HG03196 (cell line): ENCODE measurements around the gene XPA.
A peak's percentile ranks its signal among the peaks of the same experiment; 100 is the strongest.
"Not testable (repeated sequence)": the region's sequence is repeated elsewhere in the genome, so short reads cannot be mapped to it uniquely, and the experiment has no call there.

Experiments used
- ATAC-seq: cut with Tn5 transposase; IDR thresholded peaks from one replicate; pipeline ENCODE4 v1.9.1; 2021; ENCODE audit not compliant: unreplicated experiment

XPA gene

DNA sequence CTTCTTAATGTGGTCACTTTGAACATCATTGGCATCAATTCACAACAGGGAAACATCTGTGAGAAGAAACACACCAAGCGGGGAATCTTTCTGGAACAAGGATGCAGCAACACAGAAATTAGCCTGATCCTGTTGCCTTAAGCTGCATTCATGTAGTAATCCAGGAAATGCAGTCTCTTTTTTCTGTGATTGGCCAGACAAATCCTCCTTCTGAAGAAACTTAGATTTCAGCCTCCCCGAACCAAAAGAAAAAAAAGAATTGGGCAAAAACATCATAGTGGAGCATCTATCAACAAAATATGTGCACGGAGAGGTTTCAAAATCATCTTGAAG, 7.2 kb upstream of the XPA start:
- no peak for ATAC-seq

- no peak for ATAC-seq
These were observed 6.6 kb upstream of the XPA start for GRCh38 chr9:97703437-97704344.

- ATAC-seq, result not testable (repeated sequence)
These were observed 2.7 kb upstream of the XPA start for GRCh38 chr9:97699824-97700223.

DNA sequence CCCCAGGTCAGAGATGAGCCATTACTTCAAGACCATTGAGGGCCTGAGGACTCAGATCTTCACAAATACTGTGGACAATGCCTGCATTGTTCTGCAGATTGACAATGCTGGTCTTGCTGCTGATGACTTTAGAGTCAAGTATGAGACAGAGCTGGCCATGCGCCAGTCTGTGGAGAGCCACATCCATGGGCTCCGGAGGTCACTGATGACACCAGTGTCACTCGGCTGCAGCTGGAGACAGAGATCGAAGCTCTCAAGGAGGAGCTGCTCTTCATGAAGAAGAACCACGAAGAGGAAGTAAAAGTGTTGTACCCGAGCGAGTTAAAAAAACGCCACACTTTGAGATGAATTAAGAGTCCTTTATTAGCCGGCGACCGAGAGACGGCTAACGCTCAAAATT, 2.1 kb upstream of the XPA start:
- not testable (repeated sequence) for ATAC-seq

- ATAC-seq, result no peak
These were observed 1.7 kb upstream of the XPA start for GRCh38 chr9:97698865-97699264.

- no peak for ATAC-seq
These were observed 697 bp upstream of the XPA start for GRCh38 chr9:97697837-97698236.

GRCh38 chr9:97695995-97696802, 941 bp downstream of the XPA start:
- peak; percentile 3 for ATAC-seq

GRCh38 chr9:97695390-97695789, 1.8 kb downstream of the XPA start:
- no peak for ATAC-seq

DNA sequence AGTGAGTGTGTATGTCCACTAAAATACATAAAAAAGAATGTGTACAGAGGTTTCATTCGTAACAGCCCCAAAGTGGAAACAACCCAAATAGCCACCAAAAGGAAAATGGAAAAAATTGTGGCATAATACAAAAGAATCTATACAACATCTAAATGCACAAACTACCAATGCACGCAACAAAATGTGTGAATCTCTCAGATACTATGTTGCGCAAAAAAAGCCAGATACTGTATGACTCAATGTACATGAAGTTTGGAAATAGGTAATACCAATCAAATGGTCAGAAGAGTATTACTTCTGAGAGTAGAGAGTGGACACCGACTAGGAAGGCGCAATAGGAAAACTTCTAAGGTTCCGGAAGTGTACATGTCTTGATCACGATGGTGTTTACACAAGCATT, 2.4 kb downstream of the XPA start:
- no peak for ATAC-seq

GRCh38 chr9:97689401-97690180, 7.5 kb downstream of the XPA start:
- no peak for ATAC-seq

- no peak for ATAC-seq
These were observed 8.5 kb downstream of the XPA start for GRCh38 chr9:97688654-97689053.

DNA sequence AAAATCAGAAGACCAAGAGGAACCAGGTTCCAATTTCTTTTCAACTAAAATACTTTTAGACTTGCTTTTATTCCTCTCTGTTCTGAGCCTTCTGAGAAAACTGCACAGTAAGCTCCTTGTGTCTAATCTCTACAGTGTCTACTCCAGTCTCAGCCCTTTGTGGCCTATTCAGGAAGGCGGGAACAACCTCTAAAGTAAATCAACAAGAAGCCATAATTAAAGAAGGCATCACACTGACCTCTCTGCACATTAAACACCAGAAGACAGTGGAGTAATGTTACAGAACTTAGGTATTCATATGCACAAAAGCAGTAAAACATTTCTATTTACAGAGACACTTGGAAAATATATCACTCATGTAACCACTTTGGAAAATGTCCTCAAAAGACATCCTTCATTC, 14.9 kb downstream of the XPA start:
- no peak for ATAC-seq

- no peak for ATAC-seq
These were observed 21.5 kb downstream of the XPA start for GRCh38 chr9:97675655-97676054.

- ATAC-seq, result no peak
These were observed 23.2 kb downstream of the XPA start for GRCh38 chr9:97673922-97674321.

DNA sequence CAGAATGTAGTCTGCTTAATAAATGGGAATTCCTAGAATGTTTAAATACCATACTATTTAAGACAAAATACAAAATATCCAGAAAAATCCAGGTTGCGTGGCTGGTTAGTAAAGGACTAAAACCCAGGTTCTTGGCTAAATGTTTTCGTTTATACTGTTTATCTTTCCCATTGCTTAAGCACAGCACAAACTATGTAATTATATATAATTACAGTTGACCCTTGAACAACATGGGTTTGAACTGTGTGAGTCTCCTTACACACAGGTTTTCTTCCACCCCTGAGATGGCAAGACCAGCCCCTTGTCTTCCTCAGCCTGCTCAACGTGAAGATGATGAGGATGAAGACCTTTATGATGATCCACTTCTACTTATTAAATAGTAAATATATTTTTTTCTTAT, 24.7 kb downstream of the XPA start:
- ATAC-seq, result no peak

DNA sequence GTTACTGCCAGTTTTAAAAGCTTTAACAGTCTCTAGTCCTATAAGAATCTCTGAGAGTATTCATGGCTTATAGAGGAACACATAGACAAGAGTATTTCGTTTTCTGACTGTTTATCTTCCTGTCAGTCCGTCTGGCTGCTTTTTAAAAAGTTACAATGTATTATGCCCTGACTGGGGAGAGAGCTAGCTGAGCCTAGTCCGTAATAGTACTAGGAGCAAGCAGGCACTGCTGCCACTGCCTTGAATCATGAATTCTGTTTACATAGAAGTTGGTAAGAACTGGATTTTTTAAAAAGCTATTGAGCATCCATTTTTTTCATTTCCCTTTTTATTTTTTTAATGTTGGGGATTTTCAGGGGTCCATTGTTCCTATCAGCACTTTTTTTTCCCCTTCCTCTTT, 26.6 kb downstream of the XPA start:
- no peak for ATAC-seq

- ATAC-seq, result no peak
These were observed 28.7 kb downstream of the XPA start for GRCh38 chr9:97668485-97668884.

DNA sequence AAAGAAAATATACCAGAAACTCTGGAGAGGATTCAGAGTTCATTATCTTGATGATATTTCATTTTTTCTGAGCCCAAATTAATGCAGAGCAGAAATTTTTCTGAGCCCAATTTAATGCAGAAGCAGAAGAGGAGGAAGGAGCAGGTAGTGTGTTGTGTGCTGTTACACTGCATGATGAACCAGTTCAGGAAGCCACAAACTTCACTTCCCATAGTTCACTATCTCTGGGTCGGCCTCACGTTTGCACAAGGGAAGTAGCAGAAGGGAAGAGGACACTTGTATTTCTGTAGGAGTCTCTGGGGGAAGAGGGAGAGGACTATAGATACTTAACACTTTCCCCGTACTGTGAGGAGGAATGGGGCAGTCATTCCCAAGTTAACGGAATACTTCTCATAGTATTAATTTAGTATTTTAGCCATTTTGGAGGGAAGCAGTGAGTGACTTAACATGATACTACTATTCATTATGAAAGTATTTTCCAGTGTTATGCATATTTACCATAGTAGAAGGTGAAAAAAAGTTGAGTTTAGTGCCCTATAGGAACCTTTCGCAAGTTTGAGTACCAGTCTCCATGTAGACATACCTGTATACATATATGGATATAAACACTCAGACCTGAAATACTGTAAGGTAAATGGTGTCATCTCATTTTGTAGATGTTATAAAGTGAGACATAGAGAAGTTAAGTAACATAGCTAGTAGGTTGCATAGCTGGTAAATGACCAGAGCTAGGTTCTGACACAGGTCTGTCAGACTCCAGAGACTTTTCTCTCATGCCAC, 30.0 kb downstream of the XPA start:
- ATAC-seq, result no peak

GRCh38 chr9:97665742-97666141, 31.4 kb downstream of the XPA start:
- no peak for ATAC-seq

DNA sequence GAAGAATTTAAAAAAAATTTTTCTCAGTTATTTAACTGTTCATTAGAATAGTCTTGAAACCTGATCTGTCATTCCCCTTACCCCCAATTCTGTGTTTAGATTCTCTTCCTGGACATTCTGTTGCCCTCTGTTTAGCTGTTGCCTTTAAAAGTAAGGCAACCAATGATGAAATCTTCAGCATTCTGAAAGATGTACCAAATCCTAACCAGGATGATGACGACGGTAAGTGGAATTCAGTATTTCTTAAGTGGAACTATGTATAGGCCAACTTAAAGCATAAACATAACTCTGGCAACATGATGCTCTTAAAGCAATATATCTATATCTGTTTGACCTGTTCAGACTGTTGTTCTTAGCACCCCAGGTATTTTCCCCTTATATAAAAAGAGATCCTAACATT, 36.3 kb downstream of the XPA start:
- ATAC-seq, result no peak

DNA sequence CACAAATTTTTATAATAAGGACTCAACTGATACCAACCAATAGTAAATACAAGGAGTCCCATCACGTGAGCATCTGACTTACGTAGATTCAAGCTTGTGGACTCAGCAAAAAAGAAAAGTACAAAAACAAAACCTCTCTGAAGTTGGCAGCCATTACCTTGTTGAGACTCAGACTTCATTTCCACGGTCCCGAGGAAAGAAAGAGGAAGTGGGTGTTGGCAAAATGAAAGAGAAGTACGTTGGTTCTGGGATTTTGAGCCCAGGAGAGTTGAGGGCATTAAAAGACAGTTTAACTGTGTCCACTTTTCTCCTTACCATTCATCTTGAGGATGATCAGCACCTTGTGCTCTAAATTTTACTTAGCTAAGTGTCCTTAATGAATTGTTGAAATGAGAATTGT, 36.8 kb downstream of the XPA start:
- no peak for ATAC-seq
